GM21619 (cell line): ENCODE data around the gene ADGRB3.
"Not testable (repeated sequence)": the region's sequence is repeated elsewhere in the genome, so short reads cannot be mapped to it uniquely, and the experiment has no call there.

Experiments used
- ATAC-seq: cut with Tn5 transposase; IDR thresholded peaks from one replicate; pipeline ENCODE4 v1.9.1; 2021; ENCODE audit not compliant: unreplicated experiment

ADGRB3 gene

GRCh38 chr6:68642977-68643376 lies 7.9 kb downstream of the ADGRB3 start:
- no peak for ATAC-seq

DNA sequence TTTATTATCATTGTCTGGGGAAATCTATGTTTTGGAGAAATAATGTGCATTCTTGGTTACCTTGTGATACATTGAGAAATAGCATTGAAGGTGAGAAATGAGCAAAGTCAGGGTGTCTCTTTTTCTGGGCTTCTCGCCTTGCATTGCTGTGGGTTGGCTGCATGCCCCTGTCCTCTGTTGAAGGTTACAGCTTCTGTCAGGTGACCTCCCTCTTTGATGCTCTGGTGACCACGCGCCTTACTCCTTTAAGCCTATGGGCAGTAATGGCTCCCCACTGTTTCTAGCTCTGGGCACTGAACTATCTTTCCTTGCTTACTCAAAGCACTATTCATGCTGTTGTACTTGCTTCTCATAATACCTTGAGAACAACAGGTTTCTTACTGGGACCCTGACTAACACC lies 14.6 kb downstream of the ADGRB3 start:
- no peak for ATAC-seq

DNA sequence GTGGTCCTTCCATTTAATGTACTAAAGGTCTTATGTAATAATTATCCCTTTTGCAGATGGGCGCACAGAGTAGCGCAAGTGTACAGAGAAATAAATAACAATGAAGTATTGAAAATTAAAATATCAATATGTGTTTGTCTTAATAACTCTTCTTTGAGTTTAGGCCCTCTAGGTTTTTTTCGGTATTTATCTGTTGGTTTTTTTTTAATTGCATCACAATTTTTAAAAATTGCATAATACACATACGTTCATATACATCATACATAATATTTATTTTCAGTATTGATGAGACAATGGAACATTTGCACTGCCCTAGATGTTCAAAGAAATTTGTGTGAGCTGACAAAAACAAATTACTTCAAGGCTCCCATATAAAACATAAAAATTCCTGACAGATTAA lies 15.1 kb downstream of the ADGRB3 start:
- ATAC-seq = no peak

GRCh38 chr6:68651011-68651985 lies 16.2 kb downstream of the ADGRB3 start:
- no peak for ATAC-seq

DNA sequence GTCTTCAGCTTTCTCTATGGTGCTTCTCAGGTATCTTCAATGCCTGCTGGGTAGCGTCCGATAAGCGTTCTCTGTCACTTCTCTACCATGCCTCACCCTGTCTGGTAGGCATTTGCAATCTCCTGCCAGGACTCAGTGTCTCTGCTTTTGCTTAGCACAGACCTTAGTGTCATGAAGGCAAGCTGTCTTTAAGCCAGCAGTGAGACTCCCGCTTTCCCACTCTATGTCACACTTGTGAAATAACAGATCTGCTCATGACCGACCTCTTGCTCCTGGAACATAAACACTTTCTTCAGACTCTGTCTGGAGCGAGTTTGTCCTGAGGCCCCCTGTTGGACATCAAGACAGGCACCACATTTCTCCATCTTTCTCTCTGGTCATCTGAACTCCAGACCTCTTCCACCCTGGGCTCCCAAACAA lies 17.0 kb downstream of the ADGRB3 start:
- ATAC-seq = no peak

GRCh38 chr6:68653074-68653705 lies 18.1 kb downstream of the ADGRB3 start:
- ATAC-seq = no peak

DNA sequence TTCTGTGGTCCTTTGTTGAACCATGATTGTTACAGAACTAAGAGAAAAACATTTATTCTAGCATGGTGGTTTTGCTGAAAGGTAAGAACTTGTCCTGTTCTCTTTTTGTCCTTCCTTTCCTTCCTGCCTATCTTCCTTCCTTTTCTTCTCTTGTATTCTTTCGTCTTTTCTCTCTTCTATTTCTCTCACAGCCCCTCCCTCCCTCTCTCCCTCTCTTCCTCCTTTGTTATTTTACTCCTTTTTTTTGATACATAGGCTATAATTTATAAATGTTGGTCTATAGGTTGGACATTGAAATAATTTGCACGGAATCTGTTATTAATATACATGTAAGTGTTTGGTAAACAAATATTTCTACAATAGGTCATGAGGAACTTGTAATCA lies 18.6 kb downstream of the ADGRB3 start:
- no peak for ATAC-seq

DNA sequence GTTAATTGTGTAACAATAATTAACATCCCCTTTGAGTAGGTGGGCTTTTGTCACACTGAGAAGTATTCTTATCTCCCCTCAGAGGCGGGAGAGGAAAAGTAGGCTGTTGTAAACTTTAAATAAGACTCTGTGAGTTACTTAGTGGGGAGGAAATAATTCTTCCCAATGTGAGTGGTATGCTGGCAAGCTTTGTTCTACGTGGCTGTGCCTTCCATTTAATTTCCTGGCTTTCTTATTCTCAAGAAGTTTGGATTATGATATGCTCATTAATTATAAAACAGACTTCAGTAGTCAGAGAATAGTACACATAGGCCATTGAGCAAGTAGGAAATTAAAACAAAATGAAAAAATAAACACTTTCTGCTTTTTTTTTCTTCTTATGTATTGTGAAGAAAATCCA lies 19.1 kb downstream of the ADGRB3 start:
- no peak for ATAC-seq

DNA sequence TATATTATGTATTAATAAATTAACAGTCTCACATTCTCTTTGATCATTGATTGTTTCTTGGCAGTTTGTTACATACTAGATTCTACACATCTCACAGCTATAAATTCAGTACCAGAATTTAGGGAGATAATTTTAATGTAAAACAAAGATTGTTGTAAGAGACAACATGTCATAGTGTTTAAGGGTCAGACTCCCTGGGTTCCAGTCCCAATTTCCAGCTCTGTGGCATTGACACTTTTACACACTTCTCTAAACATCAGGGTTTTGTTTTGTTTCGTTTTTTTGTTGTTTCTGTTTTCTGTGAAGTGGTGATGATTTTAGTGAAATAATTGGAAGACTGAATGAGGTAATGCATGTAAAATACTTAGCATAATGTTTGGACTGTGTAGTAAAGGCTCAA lies 19.9 kb downstream of the ADGRB3 start:
- ATAC-seq = no peak

DNA sequence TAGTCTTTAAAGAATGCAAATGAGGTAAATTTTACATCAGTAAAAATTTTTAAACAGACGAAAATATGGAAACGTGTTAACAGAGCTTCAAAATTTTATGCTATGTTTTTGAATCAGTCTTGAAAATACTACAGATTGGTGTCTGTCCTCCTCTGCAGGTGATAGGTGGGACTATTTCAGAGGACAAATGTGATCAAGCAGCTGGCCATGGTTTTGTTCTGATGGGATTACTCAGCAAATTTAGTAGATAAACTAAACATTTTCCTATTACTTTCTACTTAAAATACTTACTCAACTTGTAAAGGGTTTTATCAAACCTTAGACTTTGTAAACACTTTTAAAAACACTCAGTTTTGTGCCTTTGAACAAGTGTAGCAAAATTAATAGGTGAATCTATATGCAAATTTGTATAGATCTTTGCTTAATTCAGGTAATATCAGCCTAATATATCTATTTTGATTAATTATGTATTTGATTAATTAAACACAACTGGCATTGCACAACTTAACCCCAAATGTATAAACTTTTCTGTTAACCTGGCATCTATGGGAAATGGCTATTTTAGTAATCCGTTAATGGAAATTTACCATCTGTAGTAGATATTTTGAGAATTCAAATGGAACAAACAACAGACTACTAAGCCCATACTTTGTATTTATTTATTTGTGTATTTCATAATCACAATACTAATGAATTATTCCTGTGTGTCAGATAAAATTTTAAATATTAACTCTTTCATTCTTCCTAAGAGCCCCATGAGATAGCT lies 22.5 kb downstream of the ADGRB3 start:
- no peak for ATAC-seq

DNA sequence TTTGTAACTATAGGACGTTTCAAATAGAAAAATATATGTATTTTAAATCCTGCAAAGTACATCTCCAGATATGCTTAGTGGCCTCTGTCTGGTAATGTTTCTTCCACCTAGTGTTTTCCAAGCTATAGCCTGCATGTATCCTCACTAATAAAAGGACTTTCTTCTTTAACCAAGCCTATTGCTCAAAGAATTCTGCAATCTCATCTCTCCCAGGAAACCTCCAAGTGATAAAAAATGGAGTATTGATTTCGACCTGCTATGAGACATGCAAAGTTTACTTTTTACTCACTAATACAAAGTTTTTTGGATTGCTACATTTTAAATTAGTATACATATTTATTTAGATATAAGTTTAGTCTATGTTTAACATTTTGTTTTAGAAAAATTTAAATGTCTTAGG lies 23.3 kb downstream of the ADGRB3 start:
- ATAC-seq = no peak

- ATAC-seq = no peak
Observed at GRCh38 chr6:68673255-68673654, 38.2 kb downstream of the ADGRB3 start.

DNA sequence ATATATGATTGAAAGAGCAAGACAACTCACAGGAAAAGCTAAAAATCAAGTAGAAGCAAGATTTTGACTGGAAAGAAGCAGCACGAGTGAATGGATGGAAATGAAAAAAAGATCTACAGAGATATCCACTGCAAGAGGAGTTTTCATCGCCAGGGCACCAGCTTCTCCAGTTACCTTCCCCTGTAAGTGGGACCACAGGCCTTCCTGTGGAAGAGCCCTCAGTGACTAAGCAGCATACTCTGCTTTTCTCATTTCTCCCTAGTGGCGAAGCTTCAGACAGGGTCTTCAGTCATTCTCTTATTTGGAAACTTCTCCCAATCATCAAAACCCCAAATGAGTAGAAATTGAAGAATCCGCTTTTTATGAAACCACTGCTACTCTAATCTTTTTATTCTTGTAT lies 40.5 kb downstream of the ADGRB3 start:
- ATAC-seq = no peak

DNA sequence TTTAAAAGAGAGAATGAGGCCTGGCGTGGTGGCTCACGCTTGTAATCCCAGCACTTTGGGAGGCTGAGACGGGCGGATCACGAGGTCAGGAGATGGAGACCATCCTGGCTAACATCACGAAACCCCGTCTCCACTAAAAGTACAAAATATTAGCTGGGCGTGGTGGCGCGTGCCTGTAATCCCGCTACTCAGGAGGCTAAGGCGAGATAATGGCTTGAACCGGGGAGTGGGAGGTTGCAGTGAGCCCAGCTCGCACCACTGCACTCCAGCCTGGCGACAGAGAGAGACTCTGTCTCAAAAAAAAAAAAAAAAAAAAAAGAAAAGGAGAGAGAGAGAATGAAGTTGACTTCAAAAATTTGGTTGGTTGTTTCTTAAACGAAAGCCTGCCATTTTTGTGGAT lies 41.0 kb downstream of the ADGRB3 start:
- ATAC-seq = not testable (repeated sequence)

DNA sequence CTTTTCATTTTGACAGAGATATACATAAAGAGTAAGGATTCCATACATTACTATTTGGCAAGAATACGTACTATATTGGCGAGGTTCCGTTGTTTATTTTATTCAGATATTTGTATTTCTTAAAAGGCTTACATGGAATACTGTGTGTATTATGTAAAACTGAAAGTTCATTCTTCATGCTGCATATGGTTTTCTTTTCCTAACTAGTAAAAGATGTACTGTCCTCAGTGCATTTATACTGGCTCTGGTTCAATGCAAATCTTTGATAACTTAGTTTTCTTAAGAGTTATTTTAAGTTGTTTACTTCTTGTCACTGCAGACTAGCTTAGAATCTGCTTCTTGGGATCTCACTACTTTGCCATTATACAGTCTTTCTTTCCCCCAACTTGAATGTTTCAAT lies 42.0 kb downstream of the ADGRB3 start:
- no peak for ATAC-seq

GRCh38 chr6:68679399-68679798 lies 44.3 kb downstream of the ADGRB3 start:
- ATAC-seq = no peak

DNA sequence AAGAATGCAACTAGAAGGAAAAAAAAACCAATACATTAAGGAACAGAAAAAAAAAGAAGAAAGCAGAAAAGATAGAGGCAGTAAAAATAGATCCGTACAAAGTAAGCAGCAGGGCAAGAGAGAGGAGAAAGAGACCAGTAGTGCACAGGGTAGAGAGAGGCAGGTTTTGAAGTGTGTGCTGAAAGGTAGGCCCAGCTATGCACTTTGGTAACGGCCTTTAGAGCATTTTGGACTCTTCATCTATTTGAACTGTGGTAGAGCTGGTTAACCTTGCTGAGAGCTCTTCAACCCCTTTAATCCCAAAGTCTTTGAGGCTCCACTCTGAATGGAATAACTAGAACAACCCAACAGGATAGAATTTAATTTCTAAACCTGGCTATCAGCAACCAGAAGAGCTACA lies 45.2 kb downstream of the ADGRB3 start:
- ATAC-seq = no peak

GRCh38 chr6:68689910-68690309 lies 54.8 kb downstream of the ADGRB3 start:
- no peak for ATAC-seq

DNA sequence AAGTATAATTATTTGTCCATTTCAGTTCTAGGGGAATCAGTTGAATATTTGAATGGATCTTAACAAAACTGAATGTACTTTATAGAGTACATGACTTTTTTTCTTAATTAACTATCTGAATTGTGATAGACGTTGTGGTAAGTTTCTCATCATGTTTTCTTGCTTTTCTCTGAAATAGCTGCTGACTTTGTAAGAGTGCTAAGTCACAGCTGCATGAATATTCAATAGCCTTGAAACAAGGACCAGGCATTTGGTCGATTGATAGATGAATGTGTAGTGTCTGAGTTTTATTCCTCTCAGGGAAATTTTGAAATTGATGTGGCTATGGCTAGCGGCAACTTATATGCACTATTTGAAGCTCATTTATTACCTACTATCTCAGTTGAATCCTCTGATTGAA lies 56.0 kb downstream of the ADGRB3 start:
- ATAC-seq = no peak

GRCh38 chr6:68693271-68693670 lies 58.2 kb downstream of the ADGRB3 start:
- ATAC-seq = no peak

DNA sequence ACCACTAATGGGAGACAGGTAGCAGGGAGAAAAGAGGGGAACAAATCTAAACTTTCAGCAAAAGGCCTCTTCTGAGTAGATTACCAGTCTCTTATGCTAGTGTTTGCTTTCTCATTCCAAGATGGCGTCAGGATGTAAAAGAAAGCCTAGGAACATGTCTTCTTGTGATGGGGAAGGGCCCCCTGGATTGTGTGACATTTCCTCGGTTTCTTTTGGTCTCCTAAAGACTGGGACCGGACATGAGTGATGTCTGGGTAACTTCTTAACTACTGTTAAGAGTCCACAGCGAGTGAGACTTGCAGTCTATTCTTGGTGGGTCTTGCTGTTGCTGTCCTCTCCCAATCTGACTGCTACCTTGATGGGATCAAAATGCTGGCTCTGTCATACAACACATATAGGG lies 60.3 kb downstream of the ADGRB3 start:
- no peak for ATAC-seq

GRCh38 chr6:68695838-68696237 lies 60.8 kb downstream of the ADGRB3 start:
- ATAC-seq = no peak
